ENCODE measurements around the gene SRSF7.
"Not testable (repeated sequence)": the region's sequence is repeated elsewhere in the genome, so short reads cannot be mapped to it uniquely, and the experiment has no call there.

SRSF7 gene

DNA sequence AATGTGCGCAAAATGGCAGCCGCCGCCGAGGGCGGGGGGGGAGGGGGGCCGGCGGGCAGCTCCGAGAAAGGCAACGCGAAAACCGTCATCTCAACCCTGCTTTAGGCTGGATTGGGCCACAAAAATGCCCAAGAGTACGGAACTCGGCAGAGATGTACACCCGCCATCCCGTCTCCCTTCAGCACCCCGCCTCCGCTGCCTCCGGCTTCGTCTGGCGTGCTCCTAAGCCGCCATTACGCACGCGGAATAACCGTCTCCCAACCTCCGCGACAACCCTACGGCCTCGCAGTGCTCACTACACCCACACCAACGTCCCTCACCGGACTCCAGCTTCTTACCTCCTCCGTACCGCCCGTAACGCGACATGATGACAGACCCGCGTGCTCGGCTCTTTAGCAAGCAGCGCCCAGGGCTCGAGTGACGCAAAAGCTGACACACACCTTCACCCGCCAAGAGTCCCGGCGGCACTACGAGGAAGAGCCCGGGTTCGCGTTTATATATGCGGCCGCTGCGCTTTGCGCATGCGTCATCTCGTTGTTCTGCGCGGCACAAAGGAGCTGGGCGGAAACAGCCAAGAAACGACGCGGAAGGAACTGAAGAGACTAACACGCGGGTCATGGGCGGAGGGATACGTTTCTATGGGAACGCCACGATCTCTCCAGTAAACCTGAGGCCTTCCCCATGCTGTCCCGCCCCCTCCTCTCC, at the start of gene SRSF7:
Gene SRSF7 (minus strand): TSS at position 471 of the 705 bp plus-strand sequence. CDS start 105 bp downstream, at position 366.
- DNase-seq (ENCODE audit: low read depth), result peak; percentile 99

- DNase-seq (ENCODE audit: low read depth), result no peak
Measured at GRCh38 chr2:38797953-38798352, 46.8 kb upstream of the SRSF7 start.

GRCh38 chr2:38797250-38797676, 46.1 kb upstream of the SRSF7 start:
- DNase-seq (ENCODE audit: low read depth), result no peak

- DNase-seq (ENCODE audit: low read depth), result not testable (repeated sequence)
Measured at GRCh38 chr2:38795016-38795415, 43.9 kb upstream of the SRSF7 start.

GRCh38 chr2:38794235-38794946, 43.2 kb upstream of the SRSF7 start:
- DNase-seq (ENCODE audit: low read depth), result no peak

DNA sequence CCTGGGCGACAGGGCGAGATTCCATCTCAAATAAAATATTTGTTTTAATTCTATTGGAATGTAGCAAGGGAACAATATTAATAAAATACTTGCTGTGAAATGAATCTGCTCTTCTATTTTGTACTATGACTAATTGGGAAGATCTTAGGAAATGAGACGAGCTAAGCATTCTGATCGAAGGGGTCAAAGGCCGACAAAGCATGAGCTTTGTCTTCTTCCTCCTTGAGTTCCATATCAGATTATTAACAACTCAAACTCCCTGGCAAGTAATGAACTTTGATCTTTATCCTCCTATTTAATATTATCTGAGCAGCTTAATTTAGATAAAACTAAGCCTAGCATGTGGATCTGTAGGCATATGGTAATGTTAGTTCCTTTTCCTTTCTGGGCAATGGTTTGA, 42.4 kb upstream of the SRSF7 start:
- no peak for DNase-seq (ENCODE audit: low read depth)

DNA sequence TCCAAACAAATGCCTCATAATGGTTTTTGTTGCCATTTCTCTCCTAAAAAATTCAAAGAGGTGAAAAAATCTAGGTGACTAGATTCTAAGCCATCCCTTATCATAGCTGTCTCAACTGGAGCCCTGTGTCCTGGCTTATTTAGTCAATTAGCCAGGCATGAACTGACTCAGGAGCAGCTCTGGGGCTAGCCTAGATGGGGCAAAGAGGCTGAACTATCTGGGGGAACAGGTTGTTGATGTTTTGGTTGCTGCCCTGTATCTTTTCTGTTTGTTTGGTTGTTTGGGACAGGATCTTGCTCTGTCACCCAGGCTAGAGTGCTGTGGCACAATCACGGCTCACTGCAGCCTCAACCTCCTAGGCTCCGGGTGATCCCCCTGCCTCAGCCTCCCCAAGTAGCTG, 41.6 kb upstream of the SRSF7 start:
- DNase-seq (ENCODE audit: low read depth), result no peak

DNA sequence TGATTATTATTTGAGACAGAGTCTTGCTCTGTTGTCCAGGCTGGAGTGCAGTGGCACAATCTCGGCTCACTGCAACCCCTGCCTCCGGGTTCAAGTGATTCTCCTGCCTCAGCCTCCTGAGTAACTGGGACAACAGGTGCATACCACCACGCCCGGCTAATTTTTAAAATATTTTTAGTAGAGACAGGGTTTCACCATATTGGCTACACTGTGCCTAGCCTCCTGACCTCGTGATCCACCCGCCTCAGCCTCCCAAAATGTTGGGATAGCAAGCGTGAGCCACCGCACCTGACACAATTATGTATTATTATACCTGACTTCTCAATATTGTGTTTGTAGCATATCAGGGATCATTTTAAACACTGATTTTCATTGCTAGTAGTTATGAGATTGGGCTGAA, 41.2 kb upstream of the SRSF7 start:
- not testable (repeated sequence) for DNase-seq (ENCODE audit: low read depth)

DNA sequence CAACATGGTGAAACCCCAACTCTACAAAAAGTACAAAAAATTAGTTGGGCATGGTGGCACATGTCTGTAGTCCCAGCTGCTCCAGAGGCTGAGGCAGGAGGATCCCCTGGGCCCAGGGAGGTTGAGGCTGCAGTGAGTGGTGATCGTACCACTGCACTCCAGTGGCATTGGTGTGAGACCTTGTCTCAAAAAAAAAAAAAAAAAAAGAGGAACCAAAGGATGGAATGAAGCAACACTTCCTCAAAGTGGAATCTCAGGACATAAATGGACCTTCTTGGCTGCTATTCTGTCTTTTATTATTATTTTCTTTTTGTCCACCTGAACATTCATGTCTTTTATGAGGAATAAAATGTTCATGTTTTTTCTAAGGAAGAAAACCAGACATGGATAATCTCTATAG, 40.6 kb upstream of the SRSF7 start:
- no peak for DNase-seq (ENCODE audit: low read depth)

- no peak for DNase-seq (ENCODE audit: low read depth)
Measured at GRCh38 chr2:38789691-38790090, 38.5 kb upstream of the SRSF7 start.

DNA sequence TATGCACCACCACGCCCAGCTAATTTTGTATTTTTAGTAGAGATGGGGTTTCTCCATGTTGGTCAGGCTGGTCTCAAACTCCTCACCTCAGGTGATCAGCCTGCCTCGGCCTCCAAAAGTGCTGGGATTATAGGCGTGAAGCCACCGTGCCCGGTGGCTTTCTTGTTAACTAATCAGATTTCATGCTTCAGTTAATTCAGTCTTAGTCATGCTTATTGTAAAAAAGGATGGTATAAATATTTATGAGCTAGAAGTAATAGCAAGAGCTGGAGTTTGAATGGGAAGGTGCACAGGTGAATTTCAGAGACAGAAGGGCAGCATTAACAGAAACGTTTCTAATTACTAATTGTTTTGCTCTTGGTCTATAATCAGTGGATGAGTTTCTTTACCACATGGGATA, 37.1 kb upstream of the SRSF7 start:
- DNase-seq (ENCODE audit: low read depth), result no peak

DNA sequence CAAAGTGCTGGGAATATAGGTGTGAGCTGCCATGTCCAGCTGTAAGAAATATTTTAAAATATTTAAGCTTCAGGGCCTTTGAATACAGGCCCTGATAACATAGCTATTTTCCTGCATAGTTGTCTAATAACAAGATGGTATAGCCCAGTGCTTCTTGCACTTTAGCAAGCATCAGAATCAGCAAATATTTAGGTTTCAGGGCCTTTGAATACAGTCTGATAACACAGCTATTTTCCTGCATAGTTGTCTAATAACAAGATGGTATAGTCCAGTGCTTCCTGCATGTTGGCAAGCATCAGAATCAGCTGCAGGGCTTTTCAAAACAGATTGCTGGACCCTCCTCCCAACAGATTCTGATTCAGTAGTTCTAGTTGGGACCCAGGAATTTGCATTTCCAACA, 32.4 kb upstream of the SRSF7 start:
- DNase-seq (ENCODE audit: low read depth), result no peak

DNA sequence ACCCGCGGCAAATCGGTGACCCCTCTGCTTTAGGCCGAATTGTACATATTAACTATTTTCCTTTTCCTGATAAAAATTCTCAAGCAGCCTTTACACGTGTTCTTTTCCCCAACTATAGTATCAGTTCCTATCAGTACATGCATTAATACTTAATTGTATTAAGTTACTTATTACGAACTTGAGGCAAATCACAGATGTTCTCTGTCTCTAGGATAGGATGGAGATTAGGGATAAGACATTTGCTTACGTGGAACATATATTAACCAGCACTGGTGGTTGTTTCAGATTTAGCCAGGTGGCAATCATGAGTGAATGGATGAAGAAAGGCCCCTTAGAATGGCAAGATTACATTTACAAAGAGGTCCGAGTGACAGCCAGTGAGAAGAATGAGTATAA, 27.5 kb upstream of the SRSF7 start:
- no peak for DNase-seq (ENCODE audit: low read depth)

DNA sequence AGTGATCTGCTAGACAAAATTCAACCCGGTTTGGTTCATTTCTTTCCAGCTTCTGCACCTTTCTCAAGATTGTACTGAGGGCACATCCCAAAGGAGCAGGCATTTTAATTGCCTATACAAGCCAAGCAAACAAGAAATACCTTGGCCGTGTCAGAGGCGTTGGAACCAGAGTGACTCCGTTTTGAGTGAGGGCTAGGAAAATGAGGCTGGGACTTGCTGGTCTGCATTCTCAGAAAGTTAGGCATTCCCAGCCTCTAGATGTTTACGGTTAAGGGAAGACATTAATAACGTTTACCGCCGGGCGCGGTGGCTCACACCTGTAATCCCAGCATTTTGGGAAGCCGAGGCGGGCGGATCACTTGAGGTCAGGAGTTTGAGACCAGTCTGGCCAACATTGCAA, 25.4 kb upstream of the SRSF7 start:
- DNase-seq (ENCODE audit: low read depth), result no peak

DNA sequence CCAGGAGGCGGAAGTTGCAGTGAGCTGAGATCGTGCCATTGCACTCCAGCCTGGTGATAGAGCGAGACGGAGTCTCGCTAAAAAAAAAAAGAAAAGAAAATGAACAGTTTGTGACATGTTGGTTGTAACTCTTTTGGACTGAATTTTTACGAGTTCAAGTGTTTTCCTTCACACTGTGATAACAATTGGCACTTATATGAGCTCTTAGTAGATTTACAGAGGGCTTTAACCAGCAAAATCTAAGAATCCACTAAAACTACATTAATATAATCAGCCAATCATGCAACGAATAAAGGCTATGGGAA, 24.7 kb upstream of the SRSF7 start:
- no peak for DNase-seq (ENCODE audit: low read depth)

DNA sequence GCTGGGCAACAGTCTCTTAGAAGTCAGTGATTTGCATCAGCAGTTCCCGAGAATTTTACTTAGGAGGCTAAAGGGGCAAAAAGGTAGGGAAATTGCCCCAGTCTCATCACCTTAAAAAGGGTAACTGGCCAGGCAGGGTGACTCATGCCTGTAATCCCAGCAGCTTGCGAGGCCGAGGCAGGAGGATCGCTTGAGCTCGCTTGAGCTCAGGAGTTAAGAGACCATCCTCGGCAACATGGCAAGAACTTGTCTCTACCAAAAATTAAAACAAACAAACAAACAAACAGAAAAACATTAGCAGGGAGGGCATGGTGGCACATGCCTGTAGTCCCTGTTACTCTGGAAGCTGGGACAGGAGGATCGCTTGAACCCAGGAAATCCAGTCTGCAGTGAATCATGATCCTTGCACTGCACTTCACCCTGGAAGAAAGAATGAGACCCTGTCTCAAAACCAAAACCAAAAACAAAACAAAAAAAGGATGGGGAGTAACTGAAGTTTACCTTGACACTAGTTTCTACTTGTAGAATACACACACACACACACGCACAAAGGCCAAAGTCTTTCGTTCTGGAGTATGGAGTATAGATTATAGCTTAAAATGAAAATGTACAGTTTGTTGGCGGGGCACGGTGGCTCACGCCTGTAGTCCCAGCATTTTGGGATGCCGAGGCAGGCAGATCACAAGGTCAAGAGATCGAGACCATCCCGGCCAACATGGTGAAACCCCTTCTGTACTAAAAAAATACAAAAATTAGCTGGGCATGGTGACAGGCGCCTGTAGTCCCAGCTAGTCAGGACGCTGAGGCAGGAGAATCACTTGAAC, 24.1 kb upstream of the SRSF7 start:
- no peak for DNase-seq (ENCODE audit: low read depth)

DNA sequence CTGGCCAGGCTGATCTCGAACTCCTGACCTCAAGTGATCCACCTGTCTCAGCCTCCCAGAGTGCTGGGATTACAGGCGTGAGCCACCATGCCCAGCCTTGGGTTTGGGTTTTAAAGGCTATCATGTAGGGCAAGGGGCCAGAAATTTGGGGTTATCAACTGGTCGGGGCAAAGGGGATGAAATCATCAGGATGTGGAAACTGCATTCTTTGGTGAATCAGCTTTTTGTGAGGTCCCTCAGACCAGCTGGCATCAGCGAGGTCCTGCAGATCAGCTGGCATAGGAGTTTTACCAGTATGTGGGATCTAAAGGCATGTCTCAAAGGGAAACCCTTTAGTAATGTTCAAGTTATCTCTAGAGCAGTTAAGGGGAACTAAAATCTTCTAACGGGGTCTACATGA, 20.5 kb upstream of the SRSF7 start:
- no peak for DNase-seq (ENCODE audit: low read depth)

DNA sequence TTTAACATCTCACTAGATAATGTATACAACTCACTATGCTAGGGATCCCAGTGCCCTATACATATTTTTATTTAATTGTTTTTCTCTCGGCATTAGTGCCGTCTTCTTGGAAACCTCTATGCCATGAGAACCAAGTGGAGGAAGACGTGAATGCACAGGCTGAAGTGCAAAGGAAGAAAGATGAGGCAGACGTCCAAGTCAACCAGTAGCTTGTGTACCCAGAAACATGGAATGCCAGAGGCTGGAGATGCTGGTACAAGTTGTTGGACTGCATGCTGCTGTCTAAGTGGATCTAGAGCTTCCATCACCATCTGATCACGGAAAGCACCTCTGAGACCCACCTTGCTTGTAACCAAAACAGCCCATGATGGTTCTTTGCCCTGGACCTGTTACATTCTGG, 14.4 kb upstream of the SRSF7 start:
- DNase-seq (ENCODE audit: low read depth), result no peak

- peak; percentile 39 for DNase-seq (ENCODE audit: low read depth)
Measured at GRCh38 chr2:38765149-38765548, 14.0 kb upstream of the SRSF7 start.

DNA sequence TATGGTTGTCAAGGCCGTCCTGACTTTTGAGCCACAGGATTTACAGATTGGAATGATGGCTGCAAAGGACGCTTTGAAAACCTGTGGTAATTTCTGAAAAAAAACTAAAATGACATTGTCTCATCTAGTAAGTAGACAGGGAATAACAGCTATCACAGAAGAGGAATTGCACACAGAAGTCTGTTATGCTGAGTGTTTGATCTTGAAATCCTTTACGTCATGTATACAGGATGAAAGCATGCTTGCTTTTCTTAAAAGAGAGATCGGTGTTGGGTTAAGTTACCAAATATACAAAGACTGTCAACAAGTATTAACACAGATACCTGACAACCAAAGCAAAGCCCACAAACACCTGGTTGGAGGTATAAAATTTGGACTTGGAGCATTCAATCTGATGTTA, 12.6 kb upstream of the SRSF7 start:
- no peak for DNase-seq (ENCODE audit: low read depth)

DNA sequence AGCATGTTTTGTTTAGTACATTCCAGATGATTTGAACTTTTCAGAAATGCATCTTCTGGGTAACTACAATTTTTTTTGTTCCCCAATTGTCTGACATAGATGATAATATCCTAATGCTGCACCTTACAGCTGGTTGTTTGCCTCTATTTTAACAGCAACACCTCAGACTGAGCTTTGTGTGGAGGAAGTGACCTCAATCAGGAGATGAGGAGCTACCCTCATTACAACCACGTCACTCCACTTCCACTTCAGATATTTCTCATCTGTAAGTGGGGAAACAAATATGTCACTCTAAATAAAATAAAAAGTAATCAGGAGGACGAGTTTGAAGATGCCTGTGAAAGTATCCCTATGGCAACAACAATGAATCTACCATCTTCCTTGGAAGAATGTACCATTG, 12.1 kb upstream of the SRSF7 start:
- no peak for DNase-seq (ENCODE audit: low read depth)

DNA sequence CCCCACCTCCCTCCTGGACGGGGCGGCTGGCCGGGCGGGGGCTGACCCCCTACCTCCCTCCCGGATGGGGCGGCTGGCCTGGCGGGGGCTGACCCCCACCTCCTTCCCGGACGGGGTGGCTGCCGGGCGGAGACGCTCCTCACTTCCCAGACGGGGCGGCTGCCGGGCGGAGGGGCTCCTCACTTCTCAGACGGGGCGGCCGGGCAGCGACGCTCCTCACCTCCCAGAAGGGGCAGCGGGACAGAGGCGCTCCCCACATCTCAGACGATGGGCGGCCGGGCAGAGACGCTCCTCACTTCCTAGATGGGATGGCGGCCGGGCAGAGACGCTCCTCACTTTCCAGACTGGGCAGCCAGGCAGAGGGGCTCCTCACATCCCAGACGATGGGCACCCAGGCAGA, 4.7 kb upstream of the SRSF7 start:
- not testable (repeated sequence) for DNase-seq (ENCODE audit: low read depth)

- DNase-seq (ENCODE audit: low read depth), result no peak
Measured at GRCh38 chr2:38754506-38754905, 3.3 kb upstream of the SRSF7 start.
